Liver (tissue), 3 donors: ENCODE measurements around the gene CATSPERE.

Experiments
- CTCF ChIP-seq: fragments of 150-350 bp; IDR thresholded peaks from 2 replicates; pipeline ENCODE4 v1.5.1; 2017; ENCODE audit warnings: improper control_type of control experiment, low read depth, low read length; ENCODE audit not compliant: missing input control
- RAD21 ChIP-seq, 2 donors: IDR thresholded peaks; 2 replicates each; pipeline ENCODE4 v1.6.1; 2016; ENCODE audit warnings: antibody characterized with exemption in 2 of 2, mild to moderate bottlenecking in 2 of 2
- YY1 ChIP-seq: IDR thresholded peaks from 2 replicates; pipeline ENCODE4 v1.6.1; 2016; ENCODE audit warnings: antibody characterized with exemption, mild to moderate bottlenecking
- TF ChIP-seq, protein P1 (sequence below): IDR thresholded peaks from 2 replicates; pipeline ENCODE4 v1.6.1; 2016; ENCODE audit warnings: antibody characterized with exemption, mild to moderate bottlenecking
- donor health status: healthy.
- donor health status: healthy.

DNA sequence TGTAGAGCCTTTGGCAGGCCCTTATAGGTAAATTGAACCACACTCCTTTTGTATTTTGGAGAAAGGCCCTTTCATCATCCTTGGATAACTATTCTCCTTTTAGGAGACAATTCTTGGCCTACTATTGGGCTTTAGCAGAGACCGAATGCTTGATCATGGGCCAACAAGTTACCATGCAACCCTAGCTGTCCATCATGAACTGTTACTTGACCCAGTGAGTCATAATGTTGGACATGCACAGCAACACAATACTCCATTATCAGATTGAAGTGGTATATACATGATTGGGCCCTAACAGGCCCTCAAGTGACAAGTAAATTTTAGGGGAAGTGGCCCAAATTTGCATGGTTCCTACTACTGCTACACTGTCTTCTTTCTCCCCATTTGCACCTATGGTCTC lies 84.4 kb downstream of the CATSPERE start:
- TF ChIP-seq, protein P1, sequence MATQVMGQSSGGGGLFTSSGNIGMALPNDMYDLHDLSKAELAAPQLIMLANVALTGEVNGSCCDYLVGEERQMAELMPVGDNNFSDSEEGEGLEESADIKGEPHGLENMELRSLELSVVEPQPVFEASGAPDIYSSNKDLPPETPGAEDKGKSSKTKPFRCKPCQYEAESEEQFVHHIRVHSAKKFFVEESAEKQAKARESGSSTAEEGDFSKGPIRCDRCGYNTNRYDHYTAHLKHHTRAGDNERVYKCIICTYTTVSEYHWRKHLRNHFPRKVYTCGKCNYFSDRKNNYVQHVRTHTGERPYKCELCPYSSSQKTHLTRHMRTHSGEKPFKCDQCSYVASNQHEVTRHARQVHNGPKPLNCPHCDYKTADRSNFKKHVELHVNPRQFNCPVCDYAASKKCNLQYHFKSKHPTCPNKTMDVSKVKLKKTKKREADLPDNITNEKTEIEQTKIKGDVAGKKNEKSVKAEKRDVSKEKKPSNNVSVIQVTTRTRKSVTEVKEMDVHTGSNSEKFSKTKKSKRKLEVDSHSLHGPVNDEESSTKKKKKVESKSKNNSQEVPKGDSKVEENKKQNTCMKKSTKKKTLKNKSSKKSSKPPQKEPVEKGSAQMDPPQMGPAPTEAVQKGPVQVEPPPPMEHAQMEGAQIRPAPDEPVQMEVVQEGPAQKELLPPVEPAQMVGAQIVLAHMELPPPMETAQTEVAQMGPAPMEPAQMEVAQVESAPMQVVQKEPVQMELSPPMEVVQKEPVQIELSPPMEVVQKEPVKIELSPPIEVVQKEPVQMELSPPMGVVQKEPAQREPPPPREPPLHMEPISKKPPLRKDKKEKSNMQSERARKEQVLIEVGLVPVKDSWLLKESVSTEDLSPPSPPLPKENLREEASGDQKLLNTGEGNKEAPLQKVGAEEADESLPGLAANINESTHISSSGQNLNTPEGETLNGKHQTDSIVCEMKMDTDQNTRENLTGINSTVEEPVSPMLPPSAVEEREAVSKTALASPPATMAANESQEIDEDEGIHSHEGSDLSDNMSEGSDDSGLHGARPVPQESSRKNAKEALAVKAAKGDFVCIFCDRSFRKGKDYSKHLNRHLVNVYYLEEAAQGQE: no peak
- TF ChIP-seq CTCF (no peak), RAD21 (IDR thresholded peaks at IDR 0.05) (no peak), YY1 (no peak)
